Measurements from ENCODE around the gene TIMP2. TPM values are rescaled to one million over a fixed set of nuclear protein-coding genes. Genes with fewer than 3 reads are reported as not detected.

The TIMP2 gene
- total and polyA plus RNA-seq, 2 experiments from 2014 or later = 10.6 to 22.5 TPM

- Mint-ChIP-seq H3K36me3 (ENCODE audit: low read depth) (no peaks in the 10 kb centered on the region), H3K27me3 (ENCODE audit: insufficient read depth, low read depth, poor library complexity) (peaks cover 6% of the 10 kb centered on the region), H3K9me3 (no peaks in the 10 kb centered on the region), H3K27ac (no peak overlapping the region), H3K4me1 (peaks cover 29% of the 10 kb centered on the region), H3K4me3 (no peak overlapping the region)
- Histone ChIP-seq H3K36me3 (ENCODE audit: insufficient read depth) (no peaks in the 10 kb centered on the region), H3K4me2 (no peak overlapping the region), H3F3A (replicated peaks; ENCODE audit: low read depth) (0 out of 2 replicates have a peak, but pooled peaks cover 2% of the 10 kb centered on the region), H3K27me3 (ENCODE audit: insufficient read depth) (no peaks in the 10 kb centered on the region), H2AFZ (no peak overlapping the region), H4K20me1 (replicated peaks; ENCODE audit: insufficient read depth) (no peaks in the 10 kb centered on the region), H3K27ac (ENCODE audit: low read depth) (0 out of 2 replicates have a peak overlapping the region, but pooled peaks have one; percentile 78), H3K9me2 (ENCODE audit: insufficient read depth) (no peaks in the 10 kb centered on the region), H3K4me1 (ENCODE audit: insufficient read depth) (peaks cover 14% of the 10 kb centered on the region), H3K4me3 (no peak overlapping the region), H3K79me2 (replicated peaks; ENCODE audit: insufficient read depth) (peaks cover 16% of the 10 kb centered on the region)
- DNase-seq (ENCODE audit: low spot score) (no peak), ATAC-seq (no peak)
- TF ChIP-seq EZH2phosphoT487 (IDR thresholded peaks at IDR 0.05; ENCODE audit: unreplicated experiment) = no peak
- no peak for TF ChIP-seq ZNF331 (CRISPR knock-in tag; IDR thresholded peaks at IDR 0.05; ENCODE audit: low read depth)
- no peak for TF ChIP-seq ZNF114 (CRISPR knock-in tag; IDR thresholded peaks at IDR 0.05)
- TF ChIP-seq JUNB (IDR thresholded peaks at IDR 0.05; ENCODE audit: unreplicated experiment) = no peak
- no peak for TF ChIP-seq CTCF (conservative IDR thresholded peaks at IDR 0.05; ENCODE audit: low read depth in 2 of 2)
- TF ChIP-seq REST (IDR thresholded peaks at IDR 0.05; ENCODE audit: unreplicated experiment) = no peak
- no peak for TF ChIP-seq ZNF462 (CRISPR knock-in tag; IDR thresholded peaks at IDR 0.05)
- no peak for TF ChIP-seq STAT1 (IDR thresholded peaks at IDR 0.05; ENCODE audit: unreplicated experiment)
- no peak for TF ChIP-seq ETS1 (IDR thresholded peaks at IDR 0.05)
Measured at GRCh38 chr17:78884876-78885667, 40.1 kb downstream of the TIMP2 start.

Data from GM23338 (cell line).